SK-N-SH treated with all-trans-retinoic acid at 6 μM for 48 hours (cell line): ENCODE results near the gene TMEM53.

Experiments used
- CSDC2 ChIP-seq: fragments of 250-450 bp; sonication (Bioruptor Pico); IDR thresholded peaks from 2 replicates; pipeline ENCODE4 v1.5.0; 2020; ENCODE audit warnings: mild to moderate bottlenecking, moderate library complexity
- ISL1 ChIP-seq: fragments of 250-450 bp; sonication (Bioruptor Pico); IDR thresholded peaks from 2 replicates; pipeline ENCODE4 v2.1.2; 2022; ENCODE audit warnings: mild to moderate bottlenecking, moderate library complexity
- OSR1 ChIP-seq: fragments of 250-450 bp; sonication (Bioruptor Pico); IDR thresholded peaks from 2 replicates; pipeline ENCODE4 v1.8.0; 2022; ENCODE audit warnings: moderate library complexity, mild to moderate bottlenecking, inconsistent platforms
- PPARA ChIP-seq: fragments of 250-450 bp; sonication (Bioruptor Pico); IDR thresholded peaks from 2 replicates; pipeline ENCODE4 v1.5.0; 2020; ENCODE audit warnings: mild to moderate bottlenecking, borderline replicate concordance
- ZFP30 ChIP-seq: fragments of 450-650 bp; formaldehyde crosslinking; IDR thresholded peaks from 2 replicates; pipeline ENCODE4 v1.5.0; 2022; ENCODE audit warnings: mild to moderate bottlenecking, moderate library complexity
- TF ChIP-seq, protein P1 (sequence below): fragments of 250-450 bp; sonication (Bioruptor Pico); IDR thresholded peaks from 2 replicates; pipeline ENCODE4 v1.8.0; 2020; ENCODE audit warnings: mild to moderate bottlenecking, moderate library complexity, borderline replicate concordance

DNA sequence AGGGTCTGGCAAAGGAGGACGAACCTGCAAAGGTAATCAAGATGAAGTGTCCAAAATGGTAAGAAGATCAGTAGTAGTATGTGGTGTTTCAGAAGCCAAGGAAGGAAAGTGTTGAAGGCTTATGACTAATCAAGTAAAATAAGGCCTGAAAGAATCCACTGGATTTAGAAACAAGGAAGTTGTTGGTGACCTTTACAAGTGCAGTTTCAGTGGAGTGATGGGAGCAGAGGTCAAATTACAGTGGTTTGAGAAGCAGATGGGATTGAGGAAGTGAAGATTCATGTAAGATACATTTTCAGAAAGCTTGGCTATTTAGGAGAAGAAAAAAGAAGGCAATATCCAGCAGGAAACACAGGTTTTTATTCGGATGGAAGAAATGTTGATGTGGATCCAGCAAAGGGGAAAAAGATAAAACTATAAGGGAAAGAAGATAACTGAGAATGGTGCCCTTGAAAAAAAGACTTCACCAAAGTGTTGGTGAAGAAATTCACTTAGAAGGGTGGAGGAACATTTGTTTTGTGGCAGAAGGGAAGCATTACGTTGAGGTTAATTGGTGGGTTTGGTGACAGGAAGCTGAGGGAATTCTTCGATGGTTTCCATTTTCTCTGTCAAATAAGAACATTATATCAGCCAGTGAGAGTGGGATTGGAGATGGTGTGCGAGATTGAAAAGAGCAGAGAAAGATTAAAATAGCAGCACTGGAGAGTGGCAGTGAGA lies 2.4 kb upstream of the TMEM53 start:
- no peak for TF ChIP-seq PPARA (CRISPR knock-in tag)
- no peak for TF ChIP-seq OSR1 (CRISPR knock-in tag)
- no peak for TF ChIP-seq ZFP30 (CRISPR knock-in tag)
- no peak for TF ChIP-seq CSDC2 (CRISPR knock-in tag)
- TF ChIP-seq, protein P1, sequence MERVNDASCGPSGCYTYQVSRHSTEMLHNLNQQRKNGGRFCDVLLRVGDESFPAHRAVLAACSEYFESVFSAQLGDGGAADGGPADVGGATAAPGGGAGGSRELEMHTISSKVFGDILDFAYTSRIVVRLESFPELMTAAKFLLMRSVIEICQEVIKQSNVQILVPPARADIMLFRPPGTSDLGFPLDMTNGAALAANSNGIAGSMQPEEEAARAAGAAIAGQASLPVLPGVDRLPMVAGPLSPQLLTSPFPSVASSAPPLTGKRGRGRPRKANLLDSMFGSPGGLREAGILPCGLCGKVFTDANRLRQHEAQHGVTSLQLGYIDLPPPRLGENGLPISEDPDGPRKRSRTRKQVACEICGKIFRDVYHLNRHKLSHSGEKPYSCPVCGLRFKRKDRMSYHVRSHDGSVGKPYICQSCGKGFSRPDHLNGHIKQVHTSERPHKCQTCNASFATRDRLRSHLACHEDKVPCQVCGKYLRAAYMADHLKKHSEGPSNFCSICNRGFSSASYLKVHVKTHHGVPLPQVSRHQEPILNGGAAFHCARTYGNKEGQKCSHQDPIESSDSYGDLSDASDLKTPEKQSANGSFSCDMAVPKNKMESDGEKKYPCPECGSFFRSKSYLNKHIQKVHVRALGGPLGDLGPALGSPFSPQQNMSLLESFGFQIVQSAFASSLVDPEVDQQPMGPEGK (CRISPR knock-in tag), result no peak
- TF ChIP-seq ISL1 (CRISPR knock-in tag), result no peak
